NB4 (cell line): ENCODE data around the gene FRA10AC1.

ENCODE experiments used
- CTCF ChIP-seq: IDR thresholded peaks from one replicate; pipeline ENCODE4 v1.5.1; 2012; ENCODE audit warnings: low read depth, low read length
- POLR2A ChIP-seq: IDR thresholded peaks from 2 replicates; pipeline ENCODE4 v1.6.1; 2011; ENCODE audit warnings: mild to moderate bottlenecking; ENCODE audit not compliant: insufficient read length; ENCODE audit errors: extremely low read depth

- no peak for TF ChIP-seq POLR2A
- TF ChIP-seq CTCF: no peak
These were observed 10.2 kb upstream of the FRA10AC1 start for GRCh38 chr10:93712593-93712992.
